GM19043 (cell line): Measurements from ENCODE around the gene EEF2K.
"Not testable (repeated sequence)": the region's sequence is repeated elsewhere in the genome, so short reads cannot be mapped to it uniquely, and the experiment has no call there.

Source experiments
- ATAC-seq: cut with Tn5 transposase; IDR thresholded peaks from one replicate; pipeline ENCODE4 v1.9.1; 2021; ENCODE audit warnings: low read depth; ENCODE audit not compliant: unreplicated experiment

Gene EEF2K

GRCh38 chr16:22206013-22206841, at the start of gene EEF2K:
EEF2K (plus strand) TSS chr16:22206278; CDS start chr16:22225730, 19,452 bp downstream.
- ATAC-seq: peak; percentile 90

- no peak for ATAC-seq
Observed at GRCh38 chr16:22161401-22161800, 44.7 kb upstream of the EEF2K start.

DNA sequence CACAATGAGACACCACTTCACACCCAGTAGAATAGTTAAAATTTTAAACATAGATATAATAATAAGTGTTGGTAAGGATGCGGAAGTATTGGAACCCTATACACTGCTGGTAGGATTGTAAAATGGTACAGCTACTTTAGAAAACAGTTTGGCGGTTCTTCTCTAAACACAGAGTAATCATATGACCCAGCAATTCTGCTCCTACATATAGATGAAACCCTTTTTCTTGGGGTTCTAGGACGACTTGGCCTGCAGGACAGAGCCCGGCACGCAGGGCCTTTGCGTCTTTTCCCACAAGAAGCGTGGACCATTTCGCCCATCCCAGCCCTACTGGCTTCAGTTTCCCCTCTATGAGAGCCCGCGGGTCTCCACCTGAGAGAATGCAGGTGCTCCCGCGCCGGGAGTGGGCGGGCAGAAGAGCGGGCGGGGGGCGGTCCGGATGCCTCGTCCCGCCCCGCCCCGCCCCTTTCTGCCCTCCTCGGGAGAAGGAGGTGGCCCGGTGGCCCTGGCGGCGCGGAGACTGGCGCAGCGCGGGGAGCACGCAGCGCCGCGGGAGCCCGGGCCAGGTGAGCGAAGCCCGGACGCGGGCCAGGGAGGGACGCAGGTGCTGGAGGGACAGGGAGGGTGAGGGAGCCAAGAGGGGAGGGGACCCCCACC, 44.0 kb upstream of the EEF2K start, which contains the start of gene SDR42E2:
Gene SDR42E2 (plus strand): TSS at position 508 of the 657 bp plus-strand sequence. CDS start 3,077 bp downstream, outside the sequence.
- no peak for ATAC-seq

GRCh38 chr16:22162656-22163009, 43.4 kb upstream of the EEF2K start:
- no peak for ATAC-seq

DNA sequence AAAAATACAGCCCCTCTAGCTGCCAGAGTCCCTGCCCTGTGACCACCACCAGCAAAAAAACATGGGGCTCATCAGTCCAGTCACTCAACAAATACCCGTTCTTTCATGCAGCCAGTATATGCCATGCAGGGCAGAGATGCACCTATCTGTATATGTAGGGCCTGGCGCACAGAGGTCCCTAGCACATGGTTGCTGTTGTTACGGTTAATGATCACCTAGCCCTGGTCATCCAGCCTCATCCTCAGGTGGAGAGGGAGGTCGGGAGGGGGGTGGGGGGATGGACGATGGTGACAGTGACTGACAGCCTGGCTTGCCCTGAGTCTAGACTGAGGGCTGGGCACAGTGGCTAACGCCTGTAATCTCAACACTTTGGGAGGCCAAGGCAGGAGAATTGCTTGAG, 42.3 kb upstream of the EEF2K start:
- ATAC-seq: no peak

DNA sequence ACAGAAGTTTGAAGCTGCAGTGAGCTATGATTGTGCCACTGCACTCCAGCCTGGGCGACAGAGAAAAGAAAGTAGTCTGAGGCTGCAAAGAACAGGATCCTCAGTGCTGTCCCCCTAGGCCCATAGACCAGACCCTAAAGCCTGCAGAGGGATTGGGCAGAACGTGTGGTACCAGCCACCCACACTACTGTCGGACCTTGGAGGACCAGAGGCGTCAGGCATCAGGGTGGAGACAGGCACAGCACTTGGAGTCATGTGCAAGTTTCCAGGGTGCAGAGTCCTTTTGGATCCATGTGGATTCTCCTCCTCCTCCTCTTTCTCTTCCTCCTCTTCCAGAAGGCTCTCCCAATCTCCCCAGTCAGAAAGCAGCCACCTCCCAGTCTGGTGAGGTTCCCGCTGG, 41.6 kb upstream of the EEF2K start:
- no peak for ATAC-seq

DNA sequence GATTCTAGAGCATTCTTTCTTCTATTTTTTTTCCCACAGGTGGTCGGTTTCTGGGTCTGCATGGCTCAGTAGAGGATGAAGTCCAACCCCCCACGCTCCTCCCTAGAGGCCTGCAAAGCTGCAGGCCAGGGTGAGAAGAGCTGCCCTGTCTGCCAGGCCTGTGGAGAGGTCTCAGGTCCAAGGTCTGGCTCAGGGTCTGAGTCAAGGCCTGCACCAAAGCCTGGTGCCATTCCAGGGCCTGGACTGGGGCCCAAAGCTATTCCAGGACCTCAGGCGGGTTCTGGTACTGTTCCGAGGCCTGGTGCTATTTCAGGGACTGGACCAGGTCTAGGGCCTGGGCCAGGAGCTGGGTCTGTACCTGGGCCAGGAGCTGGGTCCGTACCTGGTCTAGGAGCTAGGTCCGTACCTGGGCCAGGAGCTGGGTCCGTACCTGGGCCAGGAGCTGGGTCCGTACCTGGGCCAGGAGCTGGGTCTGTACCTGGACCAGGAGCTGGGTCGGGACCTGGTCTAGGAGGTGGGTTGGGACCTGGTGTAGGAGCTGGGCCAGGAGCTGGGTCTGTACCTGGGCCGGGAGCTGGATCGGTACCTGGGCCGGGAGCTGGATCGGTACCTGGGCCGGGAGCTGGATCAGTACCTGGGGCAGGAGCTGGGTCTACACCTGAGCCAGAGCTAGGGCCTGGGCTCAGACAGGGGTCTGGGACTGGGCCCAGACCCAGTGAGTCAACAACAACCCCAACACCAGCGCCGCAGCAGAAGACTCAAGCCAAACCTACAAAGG, 40.4 kb upstream of the EEF2K start:
- no peak for ATAC-seq

DNA sequence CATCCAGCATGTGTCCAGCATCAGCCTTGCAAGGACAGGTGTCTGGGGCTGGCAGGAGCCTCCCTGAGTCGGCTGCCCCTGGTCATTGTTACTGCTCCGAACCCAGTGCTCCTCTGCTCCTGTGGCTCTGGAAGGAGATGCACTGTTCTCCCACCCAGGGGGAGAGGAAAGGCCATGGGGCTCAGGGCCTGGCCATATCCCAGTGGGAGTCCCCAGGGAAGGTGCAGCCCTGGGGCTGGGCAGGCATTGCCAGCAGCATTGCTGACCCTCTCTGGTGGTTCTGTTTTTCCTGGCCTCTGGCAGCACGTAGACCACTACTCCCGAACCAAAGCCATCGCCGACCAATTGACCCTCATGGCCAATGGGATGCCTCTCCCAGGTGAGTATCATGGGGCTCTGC, 34.1 kb upstream of the EEF2K start:
- ATAC-seq: no peak

DNA sequence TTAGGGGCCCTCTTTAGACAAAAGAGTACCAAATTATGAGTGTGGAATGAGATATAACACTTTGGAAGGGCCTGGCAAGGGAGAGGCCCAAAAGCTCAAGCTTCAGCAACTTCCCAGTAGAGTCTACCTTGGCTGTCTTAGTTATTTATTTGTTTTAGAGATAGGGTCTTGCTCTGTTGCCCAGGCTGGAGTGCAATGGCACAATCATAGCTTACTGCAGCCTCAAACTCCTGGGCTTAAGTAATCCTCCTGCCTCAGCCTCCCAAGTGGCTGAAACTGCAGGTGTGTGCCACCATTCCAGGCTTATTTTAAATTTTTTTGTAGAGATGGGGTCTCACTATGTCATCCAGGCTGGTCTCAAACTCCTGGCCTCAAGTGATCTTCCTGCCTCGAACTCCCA, 33.4 kb upstream of the EEF2K start:
- not testable (repeated sequence) for ATAC-seq

GRCh38 chr16:22174642-22175041, 31.4 kb upstream of the EEF2K start:
- no peak for ATAC-seq

- ATAC-seq: no peak
Observed at GRCh38 chr16:22177968-22178930, 27.8 kb upstream of the EEF2K start.

DNA sequence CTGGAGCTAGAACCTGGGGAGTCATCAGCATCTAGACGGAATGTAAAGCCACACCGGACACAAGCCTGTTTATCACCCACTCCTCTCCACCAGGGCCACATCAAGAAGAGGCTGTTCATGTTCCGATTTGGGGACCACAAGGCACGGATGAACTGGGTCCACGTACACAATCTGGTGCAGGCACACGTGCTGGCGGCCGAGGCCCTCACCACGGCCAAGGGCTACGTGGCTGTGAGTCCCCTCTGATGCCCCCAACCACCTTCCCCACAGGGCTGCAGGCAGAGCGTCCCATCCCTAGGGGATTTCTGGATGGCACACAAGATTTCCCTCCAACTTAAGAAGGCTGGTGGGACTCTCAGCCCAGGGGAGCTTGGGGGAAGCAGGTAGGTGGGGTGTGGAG, 24.7 kb upstream of the EEF2K start:
- ATAC-seq: no peak

DNA sequence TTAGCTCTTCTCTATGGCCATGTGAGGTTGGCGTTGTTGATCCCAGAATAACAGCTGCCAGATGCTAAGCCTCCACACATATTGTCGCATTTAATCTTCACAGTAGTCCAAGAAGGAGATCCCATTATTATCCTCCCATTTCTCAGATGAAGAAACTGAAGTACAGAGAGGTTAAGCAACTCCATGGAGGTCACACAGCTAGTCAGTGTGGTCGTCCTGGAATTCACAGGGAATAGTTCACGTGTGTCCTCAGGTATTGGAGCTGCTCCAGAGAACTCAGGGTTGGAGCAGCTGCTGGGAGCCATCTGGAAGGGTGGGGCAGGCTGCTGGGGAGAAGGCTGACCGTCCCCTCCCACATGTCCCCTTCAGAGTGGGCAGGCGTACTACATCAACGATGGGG, 24.2 kb upstream of the EEF2K start:
- ATAC-seq: no peak

- ATAC-seq: no peak
Observed at GRCh38 chr16:22183335-22183734, 22.7 kb upstream of the EEF2K start.

GRCh38 chr16:22183901-22184614, 22.0 kb upstream of the EEF2K start:
- ATAC-seq: no peak

- no peak for ATAC-seq
Observed at GRCh38 chr16:22184615-22184968, 21.5 kb upstream of the EEF2K start.

DNA sequence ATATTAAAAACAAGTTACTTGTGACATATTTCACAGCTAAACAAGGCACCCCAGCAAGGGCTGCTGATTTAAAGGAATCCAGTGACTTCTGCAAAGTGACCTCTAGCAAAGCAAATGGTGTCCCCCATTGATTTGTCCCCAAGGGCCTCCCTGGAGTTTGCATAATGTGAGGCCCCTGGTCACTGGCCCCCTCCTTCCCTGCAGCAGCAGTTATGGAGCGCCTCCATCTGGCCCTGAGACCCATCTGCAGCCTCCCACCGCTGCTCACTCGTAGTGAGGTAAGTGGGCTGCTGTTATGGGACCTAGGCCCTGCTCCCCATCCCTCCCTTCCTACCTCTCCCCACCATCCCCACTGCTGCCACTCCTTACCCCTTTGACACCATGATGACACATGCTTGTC, 19.6 kb upstream of the EEF2K start:
- ATAC-seq: no peak

DNA sequence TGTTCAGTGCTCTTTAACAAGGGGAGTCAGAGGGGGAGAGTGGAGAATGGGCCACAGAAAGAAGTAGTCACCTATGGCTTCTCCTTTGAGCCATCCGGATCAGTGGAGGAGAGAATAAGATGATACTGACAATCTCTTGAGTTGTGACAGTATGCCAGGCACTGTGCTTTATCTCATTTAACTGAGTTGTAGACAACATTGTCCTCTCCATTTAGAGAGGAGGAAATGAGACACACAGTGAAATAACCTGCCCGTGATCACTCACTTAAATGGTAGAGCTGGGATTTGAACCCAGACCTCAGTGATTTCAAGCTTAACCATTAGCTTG, 17.8 kb upstream of the EEF2K start:
- ATAC-seq: no peak

- ATAC-seq: no peak
Observed at GRCh38 chr16:22188595-22189442, 17.3 kb upstream of the EEF2K start.
